ENCODE measurements around the gene SLC7A4.
A peak's percentile ranks its signal among the peaks of the same experiment; 100 is the strongest.

Gene SLC7A4

GRCh38 chr22:21014726-21015465 lies 17.5 kb downstream of the SLC7A4 start, which contains the start of gene P2RX6:
Gene P2RX6 (plus strand): TSS chr22:21015165. CDS start chr22:21015175, 10 bp downstream.
- Histone ChIP-seq H4K20me1 (ENCODE audit: insufficient read depth, low read length) (peaks cover 7% of the 10 kb centered on the region), H2AFZ (ENCODE audit: low read depth, low read length) (no peak within 1 kb of the TSS), H3K9me3 (ENCODE audit: insufficient read depth, low read length, severe bottlenecking) (no peaks in the 10 kb centered on the region), H3K4me2 (ENCODE audit: insufficient read depth, low read length) (peak within 1 kb of the TSS; percentile 59), H3K4me3 (ENCODE audit: low read depth in 1 of 2, low read length in 2 of 2) (peak within 1 kb of the TSS in 1 of 2 experiments; percentile 40; a peak in 2 of 4 replicates), H3K79me2 (ENCODE audit: insufficient read depth, low read length) (no peaks in the 10 kb centered on the region), H3K36me3 (ENCODE audit: insufficient read depth, low read length) (no peaks in the 10 kb centered on the region), H3K9ac (ENCODE audit: low read depth, low read length) (no peak within 1 kb of the TSS), H3K27ac (ENCODE audit: low read length) (no peak within 1 kb of the TSS), H3K27me3 (ENCODE audit: insufficient read depth, low read length, poor library complexity) (peaks cover 9% of the 10 kb centered on the region), H3K4me1 (ENCODE audit: insufficient read depth, low read length) (peaks cover 15% of the 10 kb centered on the region)
- ATAC-seq (ENCODE audit: insufficient read depth, low read depth) = no peak
- TF ChIP-seq CTCF (IDR thresholded peaks at IDR 0.05; ENCODE audit: borderline replicate concordance, extremely low read depth, low read length, poor library complexity, severe bottlenecking) = no peak
- no peak for TF ChIP-seq EZH2 (IDR thresholded peaks at IDR 0.05; ENCODE audit: borderline replicate concordance, low read depth, low read length, severe bottlenecking)
- DNase-seq = no peak

- H3K27ac ChIP-seq (ENCODE audit: low read length) = no peak overlapping the region
- no peak overlapping the region for H2AFZ ChIP-seq (ENCODE audit: low read depth, low read length)
- no peaks in the 10 kb centered on the region for H3K36me3 ChIP-seq (ENCODE audit: insufficient read depth, low read length)
- ATAC-seq (ENCODE audit: insufficient read depth, low read depth) (peak; percentile 89), DNase-seq (peak; percentile 89)
- H3K4me2 ChIP-seq (ENCODE audit: insufficient read depth, low read length) = peak overlapping the region; percentile 59
- H3K9ac ChIP-seq (ENCODE audit: low read depth, low read length) = no peak overlapping the region
- peaks cover 9% of the 10 kb centered on the region for H3K27me3 ChIP-seq (ENCODE audit: insufficient read depth, low read length, poor library complexity)
- TF ChIP-seq EZH2 (IDR thresholded peaks at IDR 0.05; ENCODE audit: borderline replicate concordance, low read depth, low read length, severe bottlenecking) = no peak
- TF ChIP-seq CTCF (IDR thresholded peaks at IDR 0.05; ENCODE audit: borderline replicate concordance, extremely low read depth, low read length, poor library complexity, severe bottlenecking) = no peak
- no peaks in the 10 kb centered on the region for H3K9me3 ChIP-seq (ENCODE audit: insufficient read depth, low read length, severe bottlenecking)
- H3K4me1 ChIP-seq (ENCODE audit: insufficient read depth, low read length) = peaks cover 15% of the 10 kb centered on the region
- H3K4me3 ChIP-seq (ENCODE audit: low read depth in 1 of 2, low read length in 2 of 2) = peak overlapping the region in 1 of 2 experiments; percentile 40; a peak in 2 of 4 replicates
- H4K20me1 ChIP-seq (ENCODE audit: insufficient read depth, low read length) = peaks cover 9% of the 10 kb centered on the region
- H3K79me2 ChIP-seq (ENCODE audit: insufficient read depth, low read length) = no peaks in the 10 kb centered on the region
Observed at GRCh38 chr22:21014202-21014725, 18.1 kb downstream of the SLC7A4 start.

- peaks cover 15% of the 10 kb centered on the region for H3K4me1 ChIP-seq (ENCODE audit: insufficient read depth, low read length)
- H3K4me3 ChIP-seq (ENCODE audit: low read depth in 1 of 2, low read length in 2 of 2) = peak overlapping the region in 1 of 2 experiments; percentile 23; a peak in 1 of 4 replicates
- no peaks in the 10 kb centered on the region for H3K36me3 ChIP-seq (ENCODE audit: insufficient read depth, low read length)
- peaks cover 9% of the 10 kb centered on the region for H3K27me3 ChIP-seq (ENCODE audit: insufficient read depth, low read length, poor library complexity)
- H3K27ac ChIP-seq (ENCODE audit: low read length) = no peak overlapping the region
- no peak overlapping the region; the same call in 1 of the 2 replicates for H2AFZ ChIP-seq (ENCODE audit: low read depth, low read length)
- peak overlapping the region; percentile 59 for H3K4me2 ChIP-seq (ENCODE audit: insufficient read depth, low read length)
- no peaks in the 10 kb centered on the region for H3K9me3 ChIP-seq (ENCODE audit: insufficient read depth, low read length, severe bottlenecking)
- no peaks in the 10 kb centered on the region for H3K79me2 ChIP-seq (ENCODE audit: insufficient read depth, low read length)
- H4K20me1 ChIP-seq (ENCODE audit: insufficient read depth, low read length) = peaks cover 13% of the 10 kb centered on the region
- H3K9ac ChIP-seq (ENCODE audit: low read depth, low read length) = no peak overlapping the region
- TF ChIP-seq EZH2 (IDR thresholded peaks at IDR 0.05; ENCODE audit: borderline replicate concordance, low read depth, low read length, severe bottlenecking) (no peak), CTCF (IDR thresholded peaks at IDR 0.05; ENCODE audit: borderline replicate concordance, extremely low read depth, low read length, poor library complexity, severe bottlenecking) (no peak)
- ATAC-seq (ENCODE audit: insufficient read depth, low read depth) = no peak
- DNase-seq = no peak
Observed at GRCh38 chr22:21013657-21014201, 18.6 kb downstream of the SLC7A4 start.

Measured in DND-41 (cell line).